Measurements from ENCODE around the gene PCBP2. TPM values are rescaled to one million over a fixed set of nuclear protein-coding genes. Genes with fewer than 3 reads are reported as not detected.

The PCBP2 gene
- total RNA-seq, 1 donor from 2014 or later, result 488 TPM

DNA sequence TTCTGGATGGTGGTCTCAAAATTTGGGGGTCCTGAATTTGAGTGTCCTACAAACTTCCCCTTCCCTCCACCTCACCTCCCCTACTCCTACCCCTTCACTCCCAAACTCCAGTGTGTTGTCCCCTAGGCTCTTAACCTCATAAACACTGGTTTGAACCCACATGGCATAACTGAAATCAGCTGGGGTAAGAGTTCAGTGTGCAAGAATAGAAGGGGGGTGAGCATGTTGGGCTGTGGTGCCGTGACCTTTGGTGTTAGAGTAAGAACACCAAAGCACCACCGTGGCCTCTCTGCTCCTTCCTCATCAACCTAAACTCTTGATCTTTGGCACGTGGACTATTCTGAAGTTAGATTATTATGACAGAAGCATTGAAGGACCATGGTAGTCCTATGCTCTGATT lies 11.0 kb downstream of the PCBP2 start:
- Histone ChIP-seq H3K4me3 (no peak overlapping the region), H3K9me3 (no peaks in the 10 kb centered on the region), H3K27me3 (no peaks in the 10 kb centered on the region), H3K36me3 (peaks cover 4 to 100% of the 10 kb centered on the region in 2 donors), H3K4me1 (peaks cover 12% of the 10 kb centered on the region), H3K27ac (no peak overlapping the region)
- DNase-seq (ENCODE audit: extremely low spot score in 2 of 2), result no peak
- intact Hi-C loops (cut with DNase I), result no loop called here
- TF ChIP-seq POLR2AphosphoS5 (IDR thresholded peaks at IDR 0.05; ENCODE audit: insufficient read depth in 1 of 2, low read depth in 1 of 2), result no peak
- TF ChIP-seq, protein P1, sequence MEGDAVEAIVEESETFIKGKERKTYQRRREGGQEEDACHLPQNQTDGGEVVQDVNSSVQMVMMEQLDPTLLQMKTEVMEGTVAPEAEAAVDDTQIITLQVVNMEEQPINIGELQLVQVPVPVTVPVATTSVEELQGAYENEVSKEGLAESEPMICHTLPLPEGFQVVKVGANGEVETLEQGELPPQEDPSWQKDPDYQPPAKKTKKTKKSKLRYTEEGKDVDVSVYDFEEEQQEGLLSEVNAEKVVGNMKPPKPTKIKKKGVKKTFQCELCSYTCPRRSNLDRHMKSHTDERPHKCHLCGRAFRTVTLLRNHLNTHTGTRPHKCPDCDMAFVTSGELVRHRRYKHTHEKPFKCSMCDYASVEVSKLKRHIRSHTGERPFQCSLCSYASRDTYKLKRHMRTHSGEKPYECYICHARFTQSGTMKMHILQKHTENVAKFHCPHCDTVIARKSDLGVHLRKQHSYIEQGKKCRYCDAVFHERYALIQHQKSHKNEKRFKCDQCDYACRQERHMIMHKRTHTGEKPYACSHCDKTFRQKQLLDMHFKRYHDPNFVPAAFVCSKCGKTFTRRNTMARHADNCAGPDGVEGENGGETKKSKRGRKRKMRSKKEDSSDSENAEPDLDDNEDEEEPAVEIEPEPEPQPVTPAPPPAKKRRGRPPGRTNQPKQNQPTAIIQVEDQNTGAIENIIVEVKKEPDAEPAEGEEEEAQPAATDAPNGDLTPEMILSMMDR (IDR thresholded peaks at IDR 0.05), result no peak
- no peak for TF ChIP-seq POLR2A (IDR thresholded peaks at IDR 0.05)

DNA sequence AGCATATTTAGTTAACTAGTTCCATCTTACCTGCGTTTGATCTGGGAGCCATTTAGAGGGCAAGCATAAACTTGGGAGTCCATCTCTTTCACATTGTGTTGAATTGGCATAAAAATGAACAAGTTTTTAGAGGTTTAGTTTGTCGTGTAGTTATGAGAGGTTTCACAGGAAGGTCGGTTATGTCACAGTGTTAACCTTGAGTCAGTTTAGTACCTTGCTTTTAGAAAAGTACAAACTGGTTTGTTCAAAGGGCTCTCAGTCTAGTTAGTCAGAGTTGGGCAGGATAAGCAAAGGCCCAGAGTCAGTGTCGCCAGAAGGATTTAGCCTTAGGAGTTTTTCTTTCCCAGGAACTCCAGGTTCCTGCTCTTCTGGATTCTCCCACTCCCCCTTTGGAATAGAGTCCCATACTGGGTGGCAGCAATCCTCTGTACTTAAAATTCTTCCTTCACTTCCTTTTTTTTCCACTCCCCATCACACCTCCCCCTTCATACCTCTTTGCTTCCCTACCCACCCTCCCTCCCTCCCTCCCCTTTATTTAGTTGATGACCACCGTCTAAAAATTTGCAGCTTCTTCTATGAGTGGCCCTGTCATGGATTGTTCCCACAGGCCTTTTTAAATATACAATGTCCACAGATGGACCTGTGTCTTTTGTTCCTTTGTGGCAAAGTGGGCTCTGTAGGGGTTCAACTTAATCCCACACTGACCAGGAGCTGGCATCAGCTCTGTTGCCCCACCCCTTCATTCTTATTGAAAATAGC lies 12.1 kb downstream of the PCBP2 start:
- intact Hi-C loops (cut with DNase I), result no loop called here
- no peak for DNase-seq (ENCODE audit: extremely low spot score in 2 of 2)
- Histone ChIP-seq H3K27ac (no peak overlapping the region), H3K4me1 (peaks cover 12% of the 10 kb centered on the region), H3K36me3 (peaks cover 4 to 100% of the 10 kb centered on the region in 2 donors), H3K9me3 (no peaks in the 10 kb centered on the region), H3K27me3 (no peaks in the 10 kb centered on the region), H3K4me3 (no peak overlapping the region)
- TF ChIP-seq POLR2A (IDR thresholded peaks at IDR 0.05) (no peak), POLR2AphosphoS5 (IDR thresholded peaks at IDR 0.05; ENCODE audit: insufficient read depth in 1 of 2, low read depth in 1 of 2) (no peak)
- TF ChIP-seq, protein P1 (IDR thresholded peaks at IDR 0.05), result no peak

DNA sequence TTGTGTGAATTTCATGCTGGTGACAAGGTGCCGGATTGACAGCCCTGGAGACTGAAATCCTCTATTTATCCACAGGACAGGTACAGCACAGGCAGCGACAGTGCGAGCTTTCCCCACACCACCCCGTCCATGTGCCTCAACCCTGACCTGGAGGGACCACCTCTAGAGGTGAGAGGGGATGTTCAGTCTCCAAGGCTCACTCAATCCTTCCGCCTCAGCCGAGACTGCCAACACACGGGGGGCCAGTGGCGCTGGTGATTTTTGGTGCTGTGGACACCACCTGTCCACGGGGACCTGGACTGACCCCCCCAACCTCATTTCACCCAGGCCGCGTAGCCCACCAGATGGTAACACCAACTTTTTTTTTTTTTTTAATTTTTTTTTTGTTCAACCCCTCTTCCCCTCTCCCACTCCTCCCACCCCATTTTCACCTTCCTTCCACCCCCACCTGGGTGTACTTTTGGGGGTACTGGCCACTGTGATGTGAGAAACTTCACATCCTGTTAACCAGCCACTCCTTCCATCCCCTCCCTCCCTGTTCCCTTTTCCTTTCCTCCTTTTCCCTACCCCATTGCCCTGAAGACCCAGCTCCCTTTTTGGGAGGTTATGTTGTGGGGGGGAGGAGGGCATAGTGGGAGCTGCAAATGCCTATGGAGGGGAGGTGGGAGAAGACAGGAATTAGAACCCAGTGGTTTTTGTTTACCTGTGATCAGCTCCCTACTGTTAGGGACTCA lies 12.9 kb downstream of the PCBP2 start:
- Histone ChIP-seq H3K9me3 (no peaks in the 10 kb centered on the region), H3K27ac (no peak overlapping the region), H3K4me1 (peaks cover 12% of the 10 kb centered on the region), H3K36me3 (peaks cover 4 to 100% of the 10 kb centered on the region in 2 donors), H3K27me3 (no peaks in the 10 kb centered on the region), H3K4me3 (no peak overlapping the region)
- no peak for DNase-seq (ENCODE audit: extremely low spot score in 2 of 2)
- no peak for TF ChIP-seq POLR2AphosphoS5 (IDR thresholded peaks at IDR 0.05; ENCODE audit: insufficient read depth in 1 of 2, low read depth in 1 of 2)
- no peak for TF ChIP-seq POLR2A (IDR thresholded peaks at IDR 0.05)
- TF ChIP-seq, protein P1 (IDR thresholded peaks at IDR 0.05), result no peak
- intact Hi-C loops (cut with DNase I), result no loop called here

DNA sequence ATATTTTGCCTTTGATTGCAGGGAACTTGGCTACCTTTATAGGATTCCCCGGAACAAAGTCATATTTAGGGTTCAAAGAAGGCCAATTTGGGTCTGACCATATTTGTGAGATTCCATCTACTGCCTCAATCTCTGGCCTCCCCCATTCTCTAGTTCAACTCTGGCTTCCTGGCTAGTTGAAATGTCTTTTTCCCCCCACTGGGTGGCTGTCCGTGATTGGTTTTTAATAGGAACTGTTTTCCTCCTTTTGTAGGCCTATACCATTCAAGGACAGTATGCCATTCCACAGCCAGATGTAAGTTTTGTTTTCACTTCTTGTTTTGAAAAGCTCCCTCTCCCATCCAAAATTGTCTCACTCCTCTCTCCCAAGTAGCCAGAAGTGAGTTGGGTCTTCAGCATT lies 13.8 kb downstream of the PCBP2 start:
- Histone ChIP-seq H3K4me1 (peaks cover 12% of the 10 kb centered on the region), H3K9me3 (no peaks in the 10 kb centered on the region), H3K4me3 (no peak overlapping the region), H3K36me3 (peaks cover 4 to 100% of the 10 kb centered on the region in 2 donors), H3K27ac (no peak overlapping the region), H3K27me3 (no peaks in the 10 kb centered on the region)
- TF ChIP-seq POLR2A (IDR thresholded peaks at IDR 0.05) (no peak), POLR2AphosphoS5 (IDR thresholded peaks at IDR 0.05; ENCODE audit: insufficient read depth in 1 of 2, low read depth in 1 of 2) (no peak)
- TF ChIP-seq, protein P1 (IDR thresholded peaks at IDR 0.05), result no peak
- intact Hi-C loops (cut with DNase I), result no loop called here
- DNase-seq (ENCODE audit: extremely low spot score in 2 of 2), result no peak

DNA sequence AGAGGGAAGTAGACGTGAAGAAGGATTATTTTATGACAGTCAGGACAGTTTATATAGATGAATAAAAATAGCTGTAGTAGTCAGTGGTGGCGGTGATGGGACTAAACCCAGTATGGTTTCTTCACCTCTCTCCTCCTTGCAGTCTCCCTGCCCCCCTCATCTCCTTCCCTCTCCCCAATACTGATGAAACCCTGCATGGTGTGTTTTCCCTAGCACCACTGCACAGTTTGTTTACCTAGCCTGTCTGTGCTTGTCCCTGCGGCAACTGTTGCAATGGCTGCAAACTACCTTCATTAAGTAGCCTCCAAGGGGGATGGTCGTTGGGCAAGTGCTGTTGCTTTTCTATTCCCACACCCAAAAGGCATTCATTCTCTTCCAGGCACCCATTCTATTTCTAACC lies 14.7 kb downstream of the PCBP2 start:
- DNase-seq (ENCODE audit: extremely low spot score in 2 of 2), result no peak
- Histone ChIP-seq H3K9me3 (no peaks in the 10 kb centered on the region), H3K27me3 (no peaks in the 10 kb centered on the region), H3K36me3 (peaks cover 4 to 100% of the 10 kb centered on the region in 2 donors), H3K4me1 (peaks cover 12% of the 10 kb centered on the region), H3K4me3 (no peak overlapping the region), H3K27ac (no peak overlapping the region)
- intact Hi-C loops (cut with DNase I), result no loop called here
- no peak for TF ChIP-seq POLR2AphosphoS5 (IDR thresholded peaks at IDR 0.05; ENCODE audit: insufficient read depth in 1 of 2, low read depth in 1 of 2)
- TF ChIP-seq, protein P1 (IDR thresholded peaks at IDR 0.05), result no peak
- no peak for TF ChIP-seq POLR2A (IDR thresholded peaks at IDR 0.05)
